ENCODE data around the gene PLAAT4.
"Not testable (repeated sequence)": the region's sequence is repeated elsewhere in the genome, so short reads cannot be mapped to it uniquely, and the experiment has no call there.

Gene PLAAT4

GRCh38 chr11:63574856-63575602 lies 38.4 kb downstream of the PLAAT4 start:
- ChIA-PET POLR2A (no interaction called here), CTCF (interaction anchor here (0.9 kb wide), 1 partner anchor 9 kb away, joined by 3 read pairs; no protein-coding TSS in a partner anchor)
- TF ChIP-seq CTCF (IDR thresholded peaks at IDR 0.05; ENCODE audit: control extremely low read depth, extremely low read depth, low read depth, missing control alignments): no peak
- no peak for DNase-seq (ENCODE audit: extremely low spot score)

- CTCF ChIA-PET; DNase-seq (ENCODE audit: extremely low spot score); POLR2A ChIA-PET: not testable (repeated sequence)
Observed at GRCh38 chr11:63578882-63579281, 42.3 kb downstream of the PLAAT4 start.

GRCh38 chr11:63581224-63581623 lies 44.6 kb downstream of the PLAAT4 start:
- CTCF ChIA-PET: interaction anchor here (1.0 kb wide), 1 partner anchor 12 kb away, joined by 3 read pairs; no protein-coding TSS in a partner anchor
- POLR2A ChIA-PET; DNase-seq (ENCODE audit: extremely low spot score): not testable (repeated sequence)

- DNase-seq (ENCODE audit: extremely low spot score): no peak
- ChIA-PET CTCF (interaction anchor here (0.9 to 3.2 kb wide), 4 partner anchors 8 to 26 kb away, joined by 3 to 9 read pairs (median 4); no protein-coding TSS in a partner anchor), POLR2A (no interaction called here)
- no peak for TF ChIP-seq CTCF (IDR thresholded peaks at IDR 0.05; ENCODE audit: control extremely low read depth, extremely low read depth, low read depth, missing control alignments)
Observed at GRCh38 chr11:63583357-63583677, 46.7 kb downstream of the PLAAT4 start.

- POLR2A ChIA-PET: no interaction called here
- CTCF ChIA-PET: no interaction called here
- DNase-seq (ENCODE audit: extremely low spot score): no peak
- no peak for TF ChIP-seq CTCF (IDR thresholded peaks at IDR 0.05; ENCODE audit: control extremely low read depth, extremely low read depth, low read depth, missing control alignments)
Observed at GRCh38 chr11:63586451-63587166, 50.0 kb downstream of the PLAAT4 start.

- TF ChIP-seq CTCF (IDR thresholded peaks at IDR 0.05; ENCODE audit: control extremely low read depth, extremely low read depth, low read depth, missing control alignments): no peak
- CTCF ChIA-PET: interaction anchor here (0.7 to 1.1 kb wide), 2 partner anchors 12 to 52 kb away, joined by 3 read pairs; partner anchors contain the start of gene PLAAT4
- POLR2A ChIA-PET: no interaction called here
- DNase-seq (ENCODE audit: extremely low spot score): no peak
Observed at GRCh38 chr11:63589000-63589399, 52.4 kb downstream of the PLAAT4 start.

- CTCF ChIA-PET: interaction anchor here (1.5 kb wide), 1 partner anchor 12 kb away, joined by 3 read pairs; no protein-coding TSS in a partner anchor
- no peak for DNase-seq (ENCODE audit: extremely low spot score)
- no peak for TF ChIP-seq CTCF (IDR thresholded peaks at IDR 0.05; ENCODE audit: control extremely low read depth, extremely low read depth, low read depth, missing control alignments)
- POLR2A ChIA-PET: no interaction called here
Observed at GRCh38 chr11:63590024-63590788, 53.6 kb downstream of the PLAAT4 start.
